Measurements from ENCODE around the gene RXFP3.

Gene RXFP3

GRCh38 chr5:33980030-33980429 lies 43.8 kb downstream of the RXFP3 start:
- no peak for DNase-seq (ENCODE audit: low read depth in 3 of 3)

GRCh38 chr5:33981408-33982162 lies 45.4 kb downstream of the RXFP3 start:
- DNase-seq (ENCODE audit: low read depth in 3 of 3): no peak

- no peak for DNase-seq (ENCODE audit: low read depth in 3 of 3)
These were observed 48.0 kb downstream of the RXFP3 start for GRCh38 chr5:33984178-33984577.

- no peak for DNase-seq (ENCODE audit: low read depth in 3 of 3)
These were observed 48.5 kb downstream of the RXFP3 start, which contains the start of gene SLC45A2 for GRCh38 chr5:33984671-33985124. Gene SLC45A2 (minus strand): TSS chr5:33984693. CDS start chr5:33984583, 110 bp downstream.

- no peak for DNase-seq (ENCODE audit: low read depth in 3 of 3)
These were observed 49.3 kb downstream of the RXFP3 start for GRCh38 chr5:33985447-33985846.
